GM23338 (cell line): Measurements from ENCODE around the gene CRACR2B. TPM values are rescaled to one million over a fixed set of nuclear protein-coding genes. Genes with fewer than 3 reads are reported as not detected.

Experiments used
- ATAC-seq: fragments of 200-7000 bp; cut with Tn5 transposase; 3 replicates; pipeline ENCODE4 v1.9.1; 2020
- DNase-seq: peaks from one replicate; pipeline ENCODE4 v3.0.0-alpha.2; 2015; ENCODE audit warnings: low spot score
- H2AFZ ChIP-seq: fragments of 200-600 bp; sonication (generic); 2 replicates; pipeline ENCODE4 v1.8.0; 2016; ENCODE audit warnings: antibody characterized with exemption, mild to moderate bottlenecking, moderate library complexity
- H3F3A ChIP-seq: fragments of 200-600 bp; sonication (generic); replicated peaks from 2 replicates; pipeline ENCODE4 v1.8.0; 2017; ENCODE audit warnings: antibody characterized with exemption, mixed run types, low read depth
- H3K27ac ChIP-seq: fragments of 200-600 bp; sonication (generic); 2 replicates; pipeline ENCODE4 v1.6.1; 2016; ENCODE audit warnings: low read depth
- H3K27me3 ChIP-seq: fragments of 200-600 bp; sonication (generic); 2 replicates; pipeline ENCODE4 v1.8.0; 2016; ENCODE audit warnings: mild to moderate bottlenecking, mixed run types, moderate library complexity; ENCODE audit not compliant: insufficient read depth
- H3K36me3 ChIP-seq: fragments of 200-600 bp; sonication (generic); 2 replicates; pipeline ENCODE4 v1.8.0; 2016; ENCODE audit warnings: mild to moderate bottlenecking; ENCODE audit not compliant: insufficient read depth
- H3K4me1 ChIP-seq: fragments of 200-600 bp; sonication (generic); 2 replicates; pipeline ENCODE4 v1.8.0; 2016; ENCODE audit warnings: mild to moderate bottlenecking, moderate library complexity; ENCODE audit not compliant: insufficient read depth
- H3K4me2 ChIP-seq: fragments of 200-600 bp; sonication (generic); 2 replicates; pipeline ENCODE4 v1.7.1; 2017; ENCODE audit warnings: mixed run types
- H3K4me3 ChIP-seq: fragments of 200-600 bp; sonication (generic); 2 replicates; pipeline ENCODE4 v1.6.1; 2016; ENCODE audit warnings: mixed run types
- H3K79me2 ChIP-seq: fragments of 200-600 bp; sonication (generic); replicated peaks from 2 replicates; pipeline ENCODE4 v1.8.0; 2017; ENCODE audit warnings: mild to moderate bottlenecking; ENCODE audit not compliant: insufficient read depth
- H3K9me2 ChIP-seq: fragments of 200-600 bp; sonication (generic); 2 replicates; pipeline ENCODE4 v1.8.0; 2017; ENCODE audit not compliant: insufficient read depth
- H4K20me1 ChIP-seq: fragments of 200-600 bp; sonication (generic); replicated peaks from 2 replicates; pipeline ENCODE4 v1.8.0; 2017; ENCODE audit warnings: mild to moderate bottlenecking; ENCODE audit not compliant: insufficient read depth
- H3K27ac Mint-ChIP-seq: 2 replicates; pipeline ENCODE4 v1.8.0; 2020; ENCODE audit warnings: inconsistent platforms, mild to moderate bottlenecking, moderate library complexity, mixed read lengths
- H3K27me3 Mint-ChIP-seq: 3 replicates; pipeline ENCODE4 v1.8.0; 2022; ENCODE audit warnings: low read depth, mild to moderate bottlenecking, moderate library complexity, mixed read lengths, inconsistent platforms; ENCODE audit not compliant: insufficient read depth, poor library complexity
- H3K36me3 Mint-ChIP-seq: 3 replicates; pipeline ENCODE4 v1.8.0; 2021; ENCODE audit warnings: low read depth, mild to moderate bottlenecking, inconsistent platforms, moderate library complexity, mixed read lengths
- H3K4me1 Mint-ChIP-seq: 3 replicates; pipeline ENCODE4 v1.8.0; 2020; ENCODE audit warnings: mild to moderate bottlenecking, inconsistent platforms, mixed read lengths
- H3K4me3 Mint-ChIP-seq: 3 replicates; pipeline ENCODE4 v1.8.0; 2021; ENCODE audit warnings: moderate library complexity, mild to moderate bottlenecking, inconsistent platforms, mixed read lengths
- H3K9me3 Mint-ChIP-seq: 3 replicates; pipeline ENCODE4 v1.8.0; 2020; ENCODE audit warnings: moderate library complexity, mild to moderate bottlenecking, inconsistent platforms, mixed read lengths
- CTCF ChIP-seq, 2 experiments: fragments of 200-600 bp in 1 of 2; sonication (generic) in 1 of 2; conservative IDR thresholded peaks; 2 replicates each; pipeline versions ENCODE4 v1.5.1 to v1.6.1; 2016 to 2017; ENCODE audit warnings: antibody characterized with exemption in 2 of 2, low read depth in 2 of 2, mild to moderate bottlenecking in 2 of 2, moderate library complexity in 1 of 2
- ETS1 ChIP-seq: IDR thresholded peaks from 2 replicates; pipeline ENCODE4 v1.6.1; 2016; ENCODE audit warnings: antibody characterized with exemption
- EZH2phosphoT487 ChIP-seq: fragments of 200-600 bp; sonication (generic); IDR thresholded peaks from one replicate; pipeline ENCODE4 v1.8.1; 2018; ENCODE audit warnings: antibody characterized with exemption; ENCODE audit not compliant: unreplicated experiment
- JUNB ChIP-seq: IDR thresholded peaks from one replicate; pipeline ENCODE4 v1.6.1; 2016; ENCODE audit warnings: antibody characterized with exemption; ENCODE audit not compliant: unreplicated experiment
- POLR2AphosphoS5 ChIP-seq: IDR thresholded peaks from 2 replicates; pipeline ENCODE4 v1.6.1; 2016; ENCODE audit warnings: antibody characterized with exemption, low read depth
- STAT1 ChIP-seq: IDR thresholded peaks from one replicate; pipeline ENCODE4 v1.6.1; 2016; ENCODE audit warnings: antibody characterized with exemption; ENCODE audit not compliant: unreplicated experiment
- ZNF331 ChIP-seq: fragments of 250-450 bp; sonication (Bioruptor Pico); IDR thresholded peaks from 2 replicates; pipeline ENCODE4 v1.5.0; 2020; ENCODE audit warnings: low read depth, mild to moderate bottlenecking, moderate library complexity
- ZNF462 ChIP-seq: fragments of 250-450 bp; sonication (Bioruptor Pico); IDR thresholded peaks from 2 replicates; pipeline ENCODE4 v1.5.0; 2020; ENCODE audit warnings: mild to moderate bottlenecking, moderate library complexity
- polyA plus RNA-seq: library from polyadenylated mRNA; unstranded; fragments of >200 nt; fragmentation: Nextera tagmentation; extraction: Ambion mirVana; gene quantifications from 2 replicates; pipeline ENCODE4 v1.2.1, GENCODE V29; 2016
- total RNA-seq: library from RNA; depleted of rRNA; stranded (reverse); fragments of >200 nt; shearing (Covaris generic); gene quantifications from 2 replicates; pipeline ENCODE4 v1.2.3, GENCODE V29; 2014

CRACR2B gene
- total and polyA plus RNA-seq, 2 experiments from 2014 or later: 55.9 to 64.1 TPM

GRCh38 chr11:824292-824880 is 3.3 kb upstream of the CRACR2B start (continued):
- no peak for TF ChIP-seq ZNF462
- TF ChIP-seq ZNF331 (CRISPR knock-in tag): no peak
- TF ChIP-seq STAT1: no peak
- no peak for TF ChIP-seq EZH2phosphoT487
- no peak for TF ChIP-seq CTCF (conservative IDR thresholded peaks at IDR 0.05; ENCODE audit: low read depth in 2 of 2)
- TF ChIP-seq POLR2AphosphoS5: no peak

- Histone ChIP-seq H3K27ac (no peak overlapping the region), H4K20me1 (peaks cover 17% of the 10 kb centered on the region), H3K27me3 (peaks cover 6% of the 10 kb centered on the region; the same call in 1 of the 2 replicates), H3K4me2 (no peak overlapping the region), H3K4me1 (peaks cover 20% of the 10 kb centered on the region), H3K9me2 (no peaks in the 10 kb centered on the region), H3F3A (peaks cover 17% of the 10 kb centered on the region), H3K79me2 (0 out of 2 replicates have a peak, but pooled peaks cover 5% of the 10 kb centered on the region), H2AFZ (no peak overlapping the region), H3K36me3 (no peaks in the 10 kb centered on the region), H3K4me3 (no peak overlapping the region)
- ATAC-seq: no peak
- Mint-ChIP-seq H3K9me3 (no peaks in the 10 kb centered on the region; the same call in 2 of the 3 replicates), H3K4me3 (peak overlapping the region; percentile 42; the same call in 2 of the 3 replicates), H3K27ac (no peak overlapping the region; the same call in 1 of the 2 replicates), H3K27me3 (peaks cover 42% of the 10 kb centered on the region), H3K36me3 (peaks cover 7% of the 10 kb centered on the region; the same call in 1 of the 3 replicates), H3K4me1 (peaks cover 30% of the 10 kb centered on the region)
- no peak for DNase-seq
- TF ChIP-seq JUNB (no peak), ETS1 (no peak)
Measured at GRCh38 chr11:824942-825341, 2.8 kb upstream of the CRACR2B start.
